HG02840 (cell line): ENCODE data around the gene KNDC1.
A peak's percentile ranks its signal among the peaks of the same experiment; 100 is the strongest.
"Not testable (repeated sequence)": the region's sequence is repeated elsewhere in the genome, so short reads cannot be mapped to it uniquely, and the experiment has no call there.

Experiments used
- ATAC-seq: cut with Tn5 transposase; IDR thresholded peaks from one replicate; pipeline ENCODE4 v1.9.1; 2021; ENCODE audit warnings: mild to moderate bottlenecking, moderate library complexity, moderate number of reproducible peaks; ENCODE audit not compliant: unreplicated experiment, low FRiP score

KNDC1 gene

DNA sequence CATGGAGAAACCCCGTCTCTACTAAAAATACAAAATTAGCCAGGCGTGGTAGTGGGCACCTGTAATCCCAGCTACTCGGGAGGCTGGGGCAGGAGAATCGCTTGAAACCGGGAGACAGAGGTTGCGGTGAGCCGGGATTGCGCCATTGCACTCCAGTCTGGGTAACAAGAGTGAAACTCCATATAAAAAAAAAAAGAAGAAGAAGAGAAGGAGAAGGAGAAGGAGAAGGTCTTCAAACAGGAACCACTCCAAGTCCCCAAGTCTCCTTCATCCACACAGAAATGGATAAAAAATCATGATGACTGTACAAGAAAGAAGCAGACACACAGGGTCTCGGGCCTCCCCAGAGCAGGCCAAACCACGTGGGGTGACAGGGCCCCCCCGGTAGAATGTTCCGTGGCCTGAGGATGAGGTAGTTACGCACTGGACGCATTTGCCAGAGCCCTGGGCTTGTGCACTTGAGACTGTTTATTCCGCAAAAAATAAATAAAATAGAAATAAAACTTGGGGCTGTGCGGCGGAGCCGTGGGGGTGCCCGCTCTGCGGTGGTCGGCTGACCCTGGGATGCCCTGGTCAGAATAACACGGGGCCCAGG lies 93.4 kb downstream of the KNDC1 start:
- ATAC-seq, result no peak

GRCh38 chr10:133254421-133255120 lies 94.6 kb downstream of the KNDC1 start:
- no peak for ATAC-seq

GRCh38 chr10:133255323-133255722 lies 95.3 kb downstream of the KNDC1 start:
- ATAC-seq, result no peak

DNA sequence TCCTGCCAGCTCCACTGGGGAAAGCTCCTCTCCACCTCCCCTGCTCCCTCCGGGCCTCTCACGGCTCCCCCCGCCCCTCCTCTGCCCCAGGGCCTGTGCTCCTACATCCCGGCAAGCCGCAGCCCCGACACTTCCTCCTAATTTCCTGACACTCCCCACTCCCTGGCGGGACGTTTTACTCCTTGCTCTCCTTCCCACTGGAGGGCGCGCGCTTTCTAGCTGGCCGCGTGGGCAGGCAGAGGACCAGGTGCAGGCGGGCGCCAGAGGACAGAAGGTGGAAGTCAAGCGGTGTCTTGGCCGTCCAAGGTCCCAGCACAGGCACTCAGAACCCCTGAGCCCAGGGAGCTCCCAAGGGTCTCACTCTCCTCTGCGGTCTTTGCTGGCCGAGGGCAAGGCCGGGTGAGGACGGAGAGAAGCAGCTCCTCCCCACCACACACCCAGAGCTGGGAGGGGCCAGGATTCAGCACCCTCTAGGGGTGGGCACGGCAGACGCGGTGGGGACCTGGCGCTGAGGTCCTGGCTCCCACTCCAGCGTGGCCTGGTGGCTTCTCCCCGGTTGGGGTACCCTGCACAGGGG lies 97.6 kb downstream of the KNDC1 start:
- ATAC-seq, result no peak

GRCh38 chr10:133258066-133258817 lies 98.2 kb downstream of the KNDC1 start:
- ATAC-seq, result no peak

- ATAC-seq, result no peak
These were observed 99.0 kb downstream of the KNDC1 start for GRCh38 chr10:133258818-133259601.

GRCh38 chr10:133259602-133259989 lies 99.6 kb downstream of the KNDC1 start:
- no peak for ATAC-seq

- peak; percentile 39 for ATAC-seq
These were observed 101.1 kb downstream of the KNDC1 start for GRCh38 chr10:133260895-133261725.

GRCh38 chr10:133261726-133262325 lies 101.8 kb downstream of the KNDC1 start:
- ATAC-seq, result peak; percentile 47

- no peak for ATAC-seq
These were observed 102.7 kb downstream of the KNDC1 start for GRCh38 chr10:133262696-133263095.

DNA sequence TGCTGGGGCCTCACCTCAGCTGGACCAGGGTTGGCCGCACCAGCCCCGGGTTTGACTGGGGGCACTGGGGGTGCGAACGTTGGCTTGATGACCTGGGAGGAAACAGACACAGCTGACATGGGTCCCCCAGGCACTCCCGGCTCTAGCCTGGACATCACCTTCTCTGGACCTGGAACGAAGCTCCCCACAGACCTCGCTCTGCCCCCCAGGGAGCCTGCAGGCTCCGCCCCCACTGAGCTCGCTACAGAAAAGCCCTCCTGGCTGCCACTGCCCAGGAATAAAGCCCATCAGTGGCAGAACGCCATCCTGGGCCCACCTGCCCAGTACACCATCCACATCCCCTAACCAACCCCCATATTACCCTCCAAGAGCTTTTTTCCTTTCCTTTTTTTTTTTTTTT lies 103.7 kb downstream of the KNDC1 start:
- no peak for ATAC-seq

- no peak for ATAC-seq
These were observed 104.4 kb downstream of the KNDC1 start for GRCh38 chr10:133264461-133264860.

- ATAC-seq, result not testable (repeated sequence)
These were observed 105.0 kb downstream of the KNDC1 start for GRCh38 chr10:133265052-133265451.

DNA sequence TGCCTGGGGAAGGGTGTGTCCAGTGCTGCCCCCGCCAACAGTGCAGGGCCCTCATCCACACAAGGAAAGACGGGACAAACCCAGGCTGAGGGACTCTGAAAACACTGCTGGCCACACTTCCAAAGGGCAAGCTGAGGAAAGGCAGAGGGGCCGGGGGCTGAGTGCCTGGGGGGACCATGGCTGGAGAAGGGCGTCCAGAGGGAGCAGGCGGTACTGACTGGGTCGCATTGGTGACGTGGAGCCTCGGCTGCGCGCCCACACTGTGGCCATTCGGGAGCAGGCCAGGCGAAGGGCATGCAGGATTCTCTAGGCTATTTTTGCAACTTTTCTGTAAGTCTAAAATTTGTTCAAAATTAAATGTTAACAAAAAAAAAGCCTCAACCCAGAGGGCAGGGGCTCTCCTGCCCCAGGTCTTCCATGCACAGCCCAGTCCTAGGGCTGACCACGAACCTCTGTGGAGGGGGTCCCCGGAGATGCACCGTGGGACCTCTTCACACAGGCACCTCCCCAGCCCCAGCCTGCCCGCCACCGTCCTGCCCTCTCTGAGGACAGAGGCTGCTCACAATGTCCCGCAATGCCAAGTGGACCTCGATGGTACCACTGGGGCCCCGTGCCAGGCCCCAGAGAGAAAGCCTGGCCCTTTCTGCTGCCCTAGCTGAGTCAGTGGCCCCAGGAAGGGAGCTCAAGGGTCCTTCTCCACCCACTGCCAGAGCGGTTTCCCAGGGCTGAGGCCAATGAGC lies 106.2 kb downstream of the KNDC1 start:
- ATAC-seq, result no peak

- ATAC-seq, result no peak
These were observed 107.3 kb downstream of the KNDC1 start for GRCh38 chr10:133267293-133267692.

GRCh38 chr10:133267829-133268228 lies 107.8 kb downstream of the KNDC1 start:
- ATAC-seq, result no peak

- no peak for ATAC-seq
These were observed 108.5 kb downstream of the KNDC1 start for GRCh38 chr10:133268532-133268931.

DNA sequence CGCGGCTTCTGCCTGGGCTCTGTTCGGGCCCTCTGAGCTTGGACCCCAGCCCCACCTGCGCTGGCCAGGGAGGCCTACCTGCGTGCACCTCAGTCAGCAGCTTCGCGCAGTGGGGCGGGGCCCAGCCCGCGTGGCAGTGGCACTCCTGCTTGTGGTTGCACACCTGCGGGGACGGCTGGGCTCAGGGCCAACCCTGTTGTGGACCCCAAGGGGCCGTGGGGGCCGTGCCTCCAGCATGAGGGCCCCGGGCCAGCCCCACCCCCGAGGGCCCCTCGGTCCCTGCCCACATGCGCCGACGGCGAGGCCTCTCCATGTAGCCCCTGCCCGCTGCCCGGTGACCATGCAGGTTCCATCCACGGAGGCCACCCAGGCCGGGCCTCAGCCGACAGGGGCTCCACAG lies 109.3 kb downstream of the KNDC1 start:
- no peak for ATAC-seq

DNA sequence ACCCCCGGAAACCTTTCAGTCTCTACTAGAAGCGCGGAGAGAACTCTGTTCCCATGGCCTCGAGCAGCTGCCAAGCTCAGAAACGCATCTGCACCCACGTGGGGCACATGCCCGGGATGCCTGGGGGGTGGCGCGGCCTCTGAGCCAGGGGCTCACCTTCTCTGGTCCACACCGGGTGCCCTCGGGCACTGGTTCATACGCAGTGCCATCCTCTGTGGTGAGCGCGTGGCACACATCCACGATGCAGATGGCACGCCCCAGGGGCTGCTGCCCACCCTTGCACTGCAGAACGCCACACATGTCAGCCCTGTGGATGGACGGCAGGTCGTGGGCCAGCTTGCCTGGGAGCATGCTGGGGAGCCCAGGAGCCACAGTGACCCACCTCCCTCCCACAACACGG lies 110.2 kb downstream of the KNDC1 start:
- no peak for ATAC-seq
